Esophagus squamous epithelium (tissue), 5 donors: ENCODE measurements around the gene SMIM14. TPM values are rescaled to one million over a fixed set of nuclear protein-coding genes. Genes with fewer than 3 reads are reported as not detected.

ENCODE experiments used
- DNase-seq: peaks from one replicate; lab custom pipeline; 2025; lab: John Stamatoyannopoulos, UW
- H3K27ac ChIP-seq, 4 donors: fragments of 200-600 bp; sonication (generic); one replicate each; pipeline ENCODE4 v1.5.1; 2016 to 2019; ENCODE audit warnings: mild to moderate bottlenecking in 1 of 4
- H3K27me3 ChIP-seq, 4 donors: fragments of 200-600 bp; sonication (generic); 1 replicate in 3 of 4; 2 replicates in 1 of 4; pipeline versions ENCODE4 v1.5.1 to v1.6.0; 2017 to 2021; ENCODE audit warnings: antibody characterized with exemption in 1 of 4
- H3K36me3 ChIP-seq, 3 donors: fragments of 200-600 bp; sonication (generic); one replicate each; pipeline ENCODE4 v1.5.1; 2016 to 2019
- H3K4me1 ChIP-seq, 3 donors: fragments of 200-600 bp; sonication (generic); one replicate each; pipeline ENCODE4 v1.5.1; 2017 to 2019
- H3K4me3 ChIP-seq, 4 donors: fragments of 200-600 bp; sonication (generic); 1 replicate in 3 of 4; 2 replicates in 1 of 4; pipeline ENCODE4 v1.5.1; 2016 to 2019; ENCODE audit warnings: mild to moderate bottlenecking in 2 of 4, moderate library complexity in 1 of 4
- H3K9me3 ChIP-seq, 3 donors: fragments of 200-600 bp; sonication (generic); one replicate each; pipeline ENCODE4 v1.5.1; 2016 to 2019
- CTCF ChIP-seq, 6 experiments: fragments of 450-650 bp in 4 of 6; fragments of 200-600 bp in 2 of 6; sonication (generic) in 2 of 6; IDR thresholded peaks; one replicate each; pipeline ENCODE4 v1.5.1; 2016 to 2019; ENCODE audit warnings: antibody characterized with exemption in 6 of 6, mild to moderate bottlenecking in 4 of 6, moderate library complexity in 4 of 6
- POLR2A ChIP-seq, 4 donors: fragments of 450-650 bp; IDR thresholded peaks; one replicate each; pipeline ENCODE4 v1.6.1; 2017; ENCODE audit warnings: antibody characterized with exemption in 4 of 4, mild to moderate bottlenecking in 4 of 4, moderate library complexity in 3 of 4
- WGBS, 2 donors: methylation state at CpG; one replicate each; pipeline ENCODE4 v1.1.5; 2018; 5-methylcytosine and 5-hydroxymethylcytosine counted together
- intact Hi-C: fragments of 100-400 bp; cut with DNase I; formaldehyde crosslinking; loops from one replicate; pipeline ENCODE4 v1.15.0; 2022
- total RNA-seq, 4 donors: library from RNA; depleted of rRNA; stranded (reverse); fragments of >200 nt; gene quantifications; one replicate each; pipeline ENCODE4 v1.1.0, GENCODE V29; 2016
- donor health status: DM: yes; HTN: yes; CAD: no.

SMIM14 gene
- total RNA-seq, 4 donors from 2014 or later: 13.2 to 47.2 (median 25.8) TPM

GRCh38 chr4:39668887-39669286 lies 30.2 kb upstream of the SMIM14 start:
- intact Hi-C loops: no loop called here
- no peak for DNase-seq
- H3K4me1 ChIP-seq: no peaks in the 10 kb centered on the region
- no peak for TF ChIP-seq CTCF (IDR thresholded peaks at IDR 0.05)
- no peak for TF ChIP-seq POLR2A (IDR thresholded peaks at IDR 0.05)
- 42 to 55% methylated on average over 2 of the region's 2 CpGs for WGBS, 2 donors
- no peaks in the 10 kb centered on the region for H3K36me3 ChIP-seq
- H3K4me3 ChIP-seq: no peak overlapping the region
- no peaks in the 10 kb centered on the region for H3K27me3 ChIP-seq
- no peaks in the 10 kb centered on the region for H3K9me3 ChIP-seq
- no peak overlapping the region for H3K27ac ChIP-seq

GRCh38 chr4:39667706-39668105 lies 29.0 kb upstream of the SMIM14 start:
- no peak for DNase-seq
- no peaks in the 10 kb centered on the region for H3K9me3 ChIP-seq
- no peaks in the 10 kb centered on the region for H3K27me3 ChIP-seq
- intact Hi-C loops: no loop called here
- 20 to 32% methylated on average over 1 of the region's 1 CpG for WGBS, 2 donors
- no peak overlapping the region for H3K4me3 ChIP-seq
- no peaks in the 10 kb centered on the region for H3K4me1 ChIP-seq
- TF ChIP-seq CTCF (IDR thresholded peaks at IDR 0.05) (no peak), POLR2A (IDR thresholded peaks at IDR 0.05) (no peak)
- no peaks in the 10 kb centered on the region for H3K36me3 ChIP-seq
- no peak overlapping the region for H3K27ac ChIP-seq

- 55 to 68% methylated on average over 3 of the region's 3 CpGs for WGBS, 2 donors
- Histone ChIP-seq H3K9me3 (no peaks in the 10 kb centered on the region), H3K27ac (no peak overlapping the region), H3K36me3 (no peaks in the 10 kb centered on the region), H3K4me1 (no peaks in the 10 kb centered on the region), H3K27me3 (no peaks in the 10 kb centered on the region), H3K4me3 (no peak overlapping the region)
- intact Hi-C loops: no loop called here
- TF ChIP-seq CTCF (IDR thresholded peaks at IDR 0.05) (no peak), POLR2A (IDR thresholded peaks at IDR 0.05) (no peak)
- DNase-seq: no peak
Observed at GRCh38 chr4:39664828-39665731, 26.4 kb upstream of the SMIM14 start.

GRCh38 chr4:39662683-39663082 lies 24.0 kb upstream of the SMIM14 start:
- H3K4me1 ChIP-seq: peaks cover 0 to 6% (median 3%) of the 10 kb centered on the region in 3 donors
- 81 to 89% methylated on average over 3 to 7 of the region's 7 CpGs for WGBS, 2 donors
- TF ChIP-seq CTCF (IDR thresholded peaks at IDR 0.05) (no peak), POLR2A (IDR thresholded peaks at IDR 0.05) (no peak)
- H3K4me3 ChIP-seq: no peak overlapping the region
- H3K36me3 ChIP-seq: no peaks in the 10 kb centered on the region
- no peak overlapping the region for H3K27ac ChIP-seq
- intact Hi-C loops: no loop called here
- H3K9me3 ChIP-seq: no peaks in the 10 kb centered on the region
- no peak for DNase-seq
- H3K27me3 ChIP-seq: no peaks in the 10 kb centered on the region

- TF ChIP-seq POLR2A (IDR thresholded peaks at IDR 0.05) (no peak), CTCF (IDR thresholded peaks at IDR 0.05) (no peak)
- intact Hi-C loops: no loop called here
- H3K36me3 ChIP-seq: no peaks in the 10 kb centered on the region
- peaks cover 5 to 22% (median 12%) of the 10 kb centered on the region in 3 donors for H3K4me1 ChIP-seq
- no peak overlapping the region for H3K27ac ChIP-seq
- 84 to 96% methylated on average over 5 to 6 of the region's 6 CpGs for WGBS, 2 donors
- H3K4me3 ChIP-seq: no peak overlapping the region
- no peak for DNase-seq
- H3K27me3 ChIP-seq: no peaks in the 10 kb centered on the region
- no peaks in the 10 kb centered on the region for H3K9me3 ChIP-seq
Observed at GRCh38 chr4:39660757-39661156, 22.1 kb upstream of the SMIM14 start.
